Activated CD4-positive, alpha-beta memory T cell treated with anti-CD3 and anti-CD28 coated beads, Interleukin-2, amount 10 ng/mL, durations not matched to agents 7 days and 5 days (primary cell): ENCODE measurements around the gene GLS. TPM values are rescaled to one million over a fixed set of nuclear protein-coding genes. Genes with fewer than 3 reads are reported as not detected.

ENCODE experiments used
- CTCF ChIA-PET: fragments of 350-600 bp; sonication (Branson Sonifier 250); formaldehyde crosslinking; loops from one replicate; lab custom pipeline; 2021; ENCODE audit warnings: antibody characterized with exemption, inconsistent platforms; lab: Charles Lee
- POLR2A ChIA-PET: fragments of 350-600 bp; sonication (Branson Sonifier 250); formaldehyde crosslinking; loops from one replicate; lab custom pipeline; 2021; ENCODE audit warnings: antibody characterized with exemption; lab: Charles Lee
- DNase-seq: peaks from one replicate; pipeline ENCODE4 v3.0.0-alpha.2; 2020
- H3K27ac Mint-ChIP-seq: one replicate; pipeline ENCODE4 v1.8.0; 2021; ENCODE audit warnings: mild to moderate bottlenecking, mixed read lengths
- H3K27me3 Mint-ChIP-seq: one replicate; pipeline ENCODE4 v1.8.0; 2021; ENCODE audit warnings: mixed read lengths
- H3K36me3 Mint-ChIP-seq: one replicate; pipeline ENCODE4 v1.8.0; 2021; ENCODE audit warnings: low read depth, mixed read lengths
- H3K4me1 Mint-ChIP-seq: one replicate; pipeline ENCODE4 v1.8.0; 2021; ENCODE audit warnings: mixed read lengths
- H3K4me3 Mint-ChIP-seq: one replicate; pipeline ENCODE4 v1.8.0; 2021; ENCODE audit warnings: mild to moderate bottlenecking, mixed read lengths
- H3K9me3 Mint-ChIP-seq: one replicate; pipeline ENCODE4 v1.8.0; 2021; ENCODE audit warnings: mixed read lengths
- total RNA-seq, 2 experiments: library from RNA; stranded (reverse); gene quantifications; one replicate each; pipeline ENCODE4 v1.2.3, GENCODE V29; 2021

The GLS gene
- 100 to 1,000 TPM; 146 to 150 TPM for total RNA-seq

- peak within 1 kb of the TSS; percentile 100 for H3K27ac Mint-ChIP-seq
- CTCF ChIA-PET: interaction anchor here (0.7 to 1.8 kb wide), 6 partner anchors 8 to 149 kb away, joined by 3 to 10 read pairs (median 4); no protein-coding TSS in a partner anchor
- peaks cover 30% of the 10 kb centered on the region for H3K36me3 Mint-ChIP-seq
- H3K4me3 Mint-ChIP-seq: peak within 1 kb of the TSS; percentile 94
- no peaks in the 10 kb centered on the region for H3K9me3 Mint-ChIP-seq
- DNase-seq: peak; percentile 98
- POLR2A ChIA-PET: interaction anchor here (0.7 to 4.6 kb wide), 32 partner anchors 11 to 1223 kb away, joined by 3 to 85 read pairs (median 10); partner anchors contain the start of genes MFSD6, NABP1, NEMP2 and OSGEPL1
- H3K27me3 Mint-ChIP-seq: no peaks in the 10 kb centered on the region
- H3K4me1 Mint-ChIP-seq: peaks cover 48% of the 10 kb centered on the region
Observed at GRCh38 chr2:190880378-190881083, at the start of gene GLS. Gene GLS, plus strand, starts transcription at chr2:190880821. Its CDS starts 264 bp downstream, at chr2:190881085.

DNA sequence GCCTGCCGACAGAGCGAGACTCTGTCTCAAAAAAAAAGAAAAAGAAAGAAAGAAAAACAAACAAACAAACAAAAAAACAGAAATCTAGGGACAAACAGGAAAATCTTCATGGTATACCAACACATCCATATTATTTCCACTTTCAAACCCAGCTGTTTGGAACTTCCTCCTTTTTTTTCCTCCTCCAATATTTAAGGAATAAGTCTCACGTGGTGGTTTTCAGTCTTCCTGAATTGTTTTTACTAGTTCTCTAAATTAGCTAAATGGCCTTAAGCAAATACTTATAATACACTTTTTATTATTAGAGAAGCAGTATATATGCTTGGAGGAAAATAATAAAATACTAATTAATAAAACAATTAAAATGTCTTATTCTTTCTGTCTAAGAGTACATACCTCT is 48.7 kb upstream of the GLS start:
- H3K27ac Mint-ChIP-seq: no peak overlapping the region
- no peaks in the 10 kb centered on the region for H3K36me3 Mint-ChIP-seq
- H3K27me3 Mint-ChIP-seq: peaks cover 5% of the 10 kb centered on the region
- H3K9me3 Mint-ChIP-seq: peaks cover 5% of the 10 kb centered on the region
- no peak overlapping the region for H3K4me3 Mint-ChIP-seq
- H3K4me1 Mint-ChIP-seq: no peaks in the 10 kb centered on the region
- POLR2A ChIA-PET: no interaction called here
- DNase-seq: no peak
- CTCF ChIA-PET: no interaction called here

- H3K9me3 Mint-ChIP-seq: no peaks in the 10 kb centered on the region
- no peaks in the 10 kb centered on the region for H3K36me3 Mint-ChIP-seq
- H3K27ac Mint-ChIP-seq: no peak overlapping the region
- no peak overlapping the region for H3K4me3 Mint-ChIP-seq
- ChIA-PET POLR2A (no interaction called here), CTCF (interaction anchor here (1.0 to 1.1 kb wide), 2 partner anchors 16 to 321 kb away, joined by 3 read pairs; no protein-coding TSS in a partner anchor)
- DNase-seq: no peak
- peaks cover 3% of the 10 kb centered on the region for H3K27me3 Mint-ChIP-seq
- peaks cover 5% of the 10 kb centered on the region for H3K4me1 Mint-ChIP-seq
Observed at GRCh38 chr2:190834890-190835208, 45.8 kb upstream of the GLS start.

DNA sequence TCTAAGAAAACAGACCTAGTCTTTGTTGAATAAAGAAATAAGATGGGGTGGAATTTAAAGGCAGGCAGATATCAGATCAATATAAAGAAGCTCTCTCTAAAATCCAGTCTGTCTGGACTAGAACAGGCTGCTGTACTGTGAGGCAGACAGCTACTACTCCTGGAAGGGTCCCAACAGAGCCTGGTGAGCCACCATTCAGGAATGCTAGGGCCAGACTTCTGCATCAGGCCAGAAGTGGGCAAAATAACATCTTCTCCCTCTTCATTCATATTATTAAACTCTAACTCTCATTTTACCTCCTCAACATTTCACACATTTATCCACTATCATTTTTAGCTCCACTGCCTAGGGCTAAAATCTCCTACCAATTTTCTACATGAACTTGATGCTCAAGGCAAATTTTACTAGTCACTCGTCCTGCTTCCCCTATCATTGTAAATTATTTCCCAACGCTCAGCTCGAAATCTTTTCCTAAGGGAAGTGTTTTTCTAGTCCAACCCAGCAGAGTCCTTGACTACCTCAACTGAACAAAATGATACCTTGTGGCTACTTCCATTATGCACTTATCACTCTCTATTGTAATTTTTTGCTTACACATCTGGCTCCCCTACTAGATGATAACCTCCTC is 45.2 kb upstream of the GLS start:
- POLR2A ChIA-PET: no interaction called here
- H3K4me1 Mint-ChIP-seq: peaks cover 5% of the 10 kb centered on the region
- CTCF ChIA-PET: interaction anchor here (1.0 to 1.1 kb wide), 2 partner anchors 15 to 320 kb away, joined by 3 read pairs; no protein-coding TSS in a partner anchor
- no peak overlapping the region for H3K4me3 Mint-ChIP-seq
- DNase-seq: no peak
- no peaks in the 10 kb centered on the region for H3K36me3 Mint-ChIP-seq
- H3K27me3 Mint-ChIP-seq: peaks cover 3% of the 10 kb centered on the region
- no peaks in the 10 kb centered on the region for H3K9me3 Mint-ChIP-seq
- H3K27ac Mint-ChIP-seq: no peak overlapping the region

- Mint-ChIP-seq H3K27me3 (peaks cover 3% of the 10 kb centered on the region), H3K36me3 (no peaks in the 10 kb centered on the region), H3K4me1 (peaks cover 5% of the 10 kb centered on the region), H3K9me3 (no peaks in the 10 kb centered on the region), H3K4me3 (no peak overlapping the region), H3K27ac (no peak overlapping the region)
- ChIA-PET POLR2A (no interaction called here), CTCF (no interaction called here)
- DNase-seq: no peak
Observed at GRCh38 chr2:190836767-190837166, 43.9 kb upstream of the GLS start.

- H3K9me3 Mint-ChIP-seq: no peaks in the 10 kb centered on the region
- H3K4me3 Mint-ChIP-seq: no peak overlapping the region
- no peak for DNase-seq
- H3K36me3 Mint-ChIP-seq: no peaks in the 10 kb centered on the region
- CTCF ChIA-PET: no interaction called here
- H3K27me3 Mint-ChIP-seq: peaks cover 3% of the 10 kb centered on the region
- peaks cover 5% of the 10 kb centered on the region for H3K4me1 Mint-ChIP-seq
- no peak overlapping the region for H3K27ac Mint-ChIP-seq
- POLR2A ChIA-PET: no interaction called here
Observed at GRCh38 chr2:190837420-190837819, 43.2 kb upstream of the GLS start.

- H3K9me3 Mint-ChIP-seq: no peaks in the 10 kb centered on the region
- CTCF ChIA-PET: interaction anchor here (1.8 kb wide), 1 partner anchor 12 kb away, joined by 11 read pairs; no protein-coding TSS in a partner anchor
- DNase-seq: no peak
- no peaks in the 10 kb centered on the region for H3K36me3 Mint-ChIP-seq
- no peak overlapping the region for H3K27ac Mint-ChIP-seq
- H3K4me3 Mint-ChIP-seq: no peak overlapping the region
- H3K4me1 Mint-ChIP-seq: peaks cover 5% of the 10 kb centered on the region
- H3K27me3 Mint-ChIP-seq: peaks cover 3% of the 10 kb centered on the region
- POLR2A ChIA-PET: no interaction called here
Observed at GRCh38 chr2:190837952-190838361, 42.7 kb upstream of the GLS start.

GRCh38 chr2:190838492-190838910 is 42.1 kb upstream of the GLS start:
- peaks cover 5% of the 10 kb centered on the region for H3K4me1 Mint-ChIP-seq
- no peak for DNase-seq
- H3K36me3 Mint-ChIP-seq: no peaks in the 10 kb centered on the region
- no peak overlapping the region for H3K4me3 Mint-ChIP-seq
- peaks cover 3% of the 10 kb centered on the region for H3K27me3 Mint-ChIP-seq
- H3K9me3 Mint-ChIP-seq: no peaks in the 10 kb centered on the region
- no peak overlapping the region for H3K27ac Mint-ChIP-seq
- ChIA-PET CTCF (interaction anchor here (1.8 kb wide), 1 partner anchor 12 kb away, joined by 11 read pairs; no protein-coding TSS in a partner anchor), POLR2A (no interaction called here)

DNA sequence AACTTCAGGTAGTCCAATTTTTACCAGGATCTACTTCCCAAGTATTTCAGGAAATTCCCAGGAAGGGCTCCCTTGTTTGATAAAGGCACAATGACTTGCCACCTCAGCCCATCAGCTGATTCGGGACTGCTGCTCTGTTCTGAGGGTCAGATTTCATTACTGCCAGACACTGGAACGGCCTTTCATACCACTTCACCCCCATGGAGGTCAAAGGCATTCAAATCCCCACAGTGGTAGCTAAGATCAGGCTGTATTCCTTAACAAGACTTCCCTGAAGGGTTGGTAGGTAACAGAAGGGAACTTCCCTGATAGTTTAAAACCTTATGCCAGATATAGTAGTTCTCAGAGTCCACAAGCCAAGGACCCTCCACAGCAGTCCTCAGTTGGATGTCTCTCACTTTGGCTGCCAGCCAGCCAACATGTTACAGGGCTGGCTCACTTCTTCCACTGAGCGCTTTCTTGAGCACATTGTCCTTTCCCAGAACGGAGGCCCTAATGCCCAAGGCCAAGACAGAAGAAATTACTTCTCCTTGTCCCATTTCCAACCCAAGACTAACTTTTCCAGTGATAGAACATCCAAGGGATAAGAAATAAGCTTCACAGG is 40.0 kb upstream of the GLS start:
- no peak overlapping the region for H3K27ac Mint-ChIP-seq
- no peak for DNase-seq
- H3K9me3 Mint-ChIP-seq: no peaks in the 10 kb centered on the region
- peaks cover 17% of the 10 kb centered on the region for H3K4me1 Mint-ChIP-seq
- no peaks in the 10 kb centered on the region for H3K27me3 Mint-ChIP-seq
- ChIA-PET POLR2A (no interaction called here), CTCF (interaction anchor here (1.2 kb wide), 1 partner anchor 10 kb away, joined by 3 read pairs; no protein-coding TSS in a partner anchor)
- no peak overlapping the region for H3K4me3 Mint-ChIP-seq
- H3K36me3 Mint-ChIP-seq: no peaks in the 10 kb centered on the region

GRCh38 chr2:190841707-190842505 is 38.7 kb upstream of the GLS start:
- Mint-ChIP-seq H3K4me1 (peaks cover 17% of the 10 kb centered on the region), H3K9me3 (no peaks in the 10 kb centered on the region), H3K4me3 (no peak overlapping the region), H3K36me3 (no peaks in the 10 kb centered on the region), H3K27ac (no peak overlapping the region), H3K27me3 (no peaks in the 10 kb centered on the region)
- DNase-seq: no peak
- CTCF ChIA-PET: interaction anchor here (1.2 kb wide), 1 partner anchor 8 kb away, joined by 3 read pairs; no protein-coding TSS in a partner anchor
- POLR2A ChIA-PET: no interaction called here

DNA sequence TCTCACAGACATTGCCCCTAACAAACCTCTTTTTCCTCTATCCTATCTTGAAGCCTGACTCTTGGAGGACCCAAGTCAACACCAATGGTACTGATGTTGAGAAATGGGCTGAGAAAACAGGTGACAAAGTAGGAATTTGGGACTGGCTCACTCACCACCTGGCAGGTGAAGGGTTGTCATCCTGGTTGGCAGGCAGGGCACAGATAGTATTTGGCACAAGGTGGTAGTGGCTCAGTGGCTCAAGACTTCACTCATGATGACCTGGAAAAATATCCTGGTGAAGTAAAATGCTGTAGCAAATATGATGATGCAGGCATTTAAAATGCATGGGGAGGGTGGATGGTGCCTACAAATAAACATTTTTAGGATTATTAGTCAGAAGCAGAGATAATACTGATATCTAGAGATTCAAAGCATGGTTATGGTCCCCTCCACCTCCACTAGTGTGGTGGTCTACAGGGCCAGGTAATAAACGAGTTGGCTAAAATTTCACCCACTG is 38.0 kb upstream of the GLS start:
- H3K27me3 Mint-ChIP-seq: no peaks in the 10 kb centered on the region
- no peaks in the 10 kb centered on the region for H3K9me3 Mint-ChIP-seq
- no peak overlapping the region for H3K4me3 Mint-ChIP-seq
- POLR2A ChIA-PET: no interaction called here
- no peak overlapping the region for H3K27ac Mint-ChIP-seq
- no peaks in the 10 kb centered on the region for H3K36me3 Mint-ChIP-seq
- peaks cover 17% of the 10 kb centered on the region for H3K4me1 Mint-ChIP-seq
- CTCF ChIA-PET: no interaction called here
- DNase-seq: no peak

DNA sequence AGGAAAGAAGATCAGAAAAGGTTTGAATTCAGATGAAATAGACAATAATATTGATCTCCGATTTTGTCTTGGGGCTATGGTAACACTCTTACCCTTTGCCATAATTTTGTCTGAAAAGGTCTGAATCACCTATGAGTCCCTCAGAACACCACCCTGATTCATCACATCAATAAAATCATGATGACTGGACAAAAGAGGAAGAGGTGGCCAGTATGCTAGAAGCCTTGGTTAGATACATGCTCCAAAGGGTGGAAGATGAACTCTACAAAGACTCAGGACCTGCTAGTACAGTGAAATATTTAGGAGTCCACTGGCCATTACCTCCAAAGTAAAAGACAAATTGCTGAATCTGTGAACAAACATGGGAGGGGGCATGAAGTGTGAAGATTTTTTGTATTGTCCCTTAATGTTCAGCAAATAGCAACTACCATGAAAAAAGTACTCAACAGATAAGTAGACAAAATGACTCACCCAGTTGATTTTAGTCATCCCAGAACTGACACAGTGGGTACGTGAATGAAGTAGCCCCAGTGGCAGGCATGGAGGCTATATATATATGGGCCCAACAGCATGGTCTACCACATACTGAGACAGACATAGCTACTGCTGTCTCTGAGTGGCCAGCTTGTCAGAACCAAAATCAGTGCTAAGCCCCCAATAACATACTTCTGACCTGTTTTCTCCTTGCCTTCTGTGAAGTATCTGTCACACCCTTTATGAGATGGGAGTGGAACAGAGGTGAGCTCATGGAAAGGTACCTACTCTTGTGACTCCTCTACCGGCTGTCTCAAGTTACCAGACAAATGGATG is 36.5 kb upstream of the GLS start:
- H3K27ac Mint-ChIP-seq: no peak overlapping the region
- H3K4me3 Mint-ChIP-seq: no peak overlapping the region
- H3K36me3 Mint-ChIP-seq: no peaks in the 10 kb centered on the region
- ChIA-PET CTCF (no interaction called here), POLR2A (interaction anchor here (1.3 kb wide), 1 partner anchor 37 kb away, joined by 5 read pairs; the partner anchor contains the start of gene GLS)
- H3K4me1 Mint-ChIP-seq: peaks cover 13% of the 10 kb centered on the region
- H3K27me3 Mint-ChIP-seq: no peaks in the 10 kb centered on the region
- H3K9me3 Mint-ChIP-seq: no peaks in the 10 kb centered on the region
- DNase-seq: peak; percentile 42
